Measurements from ENCODE around the gene RAB3GAP1. TPM values are rescaled to one million over a fixed set of nuclear protein-coding genes. Genes with fewer than 3 reads are reported as not detected.

RAB3GAP1 gene
- total and polyA plus RNA-seq, 2 donors from 2014 or later: 16.6 to 41.4 TPM

GRCh38 chr2:135010200-135010942 is 41.7 kb upstream of the RAB3GAP1 start:
- intact Hi-C loops (cut with DNase I): no loop called here
- no peak for TF ChIP-seq CTCF (IDR thresholded peaks at IDR 0.05; ENCODE audit: borderline replicate concordance, extremely low read depth, insufficient read depth)
- no peaks in the 10 kb centered on the region for H3K27me3 ChIP-seq (ENCODE audit: control insufficient read depth, insufficient read depth, low read length)
- no peaks in the 10 kb centered on the region for H3K9me3 ChIP-seq (ENCODE audit: control insufficient read depth in 2 of 3, insufficient read depth in 1 of 3, low read length in 3 of 3)
- H3K4me3 ChIP-seq (ENCODE audit: low read length in 3 of 3): no peak overlapping the region
- H3K36me3 ChIP-seq (ENCODE audit: control insufficient read depth in 2 of 3, insufficient read depth in 3 of 3, low read length in 3 of 3): no peaks in the 10 kb centered on the region
- no peak overlapping the region for H3K9ac ChIP-seq (ENCODE audit: low read length in 3 of 3)
- DNase-seq (no peak), FAIRE-seq (no peak)
- no peak overlapping the region for H3K27ac ChIP-seq (ENCODE audit: low read depth in 2 of 2, low read length in 2 of 2)
- no peaks in the 10 kb centered on the region for H3K4me1 ChIP-seq (ENCODE audit: control insufficient read depth in 2 of 3, insufficient read depth in 2 of 3, low read depth in 1 of 3, low read length in 3 of 3)

- DNase-seq: no peak
- intact Hi-C loops (cut with DNase I): no loop called here
Observed at GRCh38 chr2:135011633-135012032, 40.5 kb upstream of the RAB3GAP1 start.

GRCh38 chr2:135021618-135022017 is 30.5 kb upstream of the RAB3GAP1 start:
- H3K4me3 ChIP-seq (ENCODE audit: low read length in 3 of 3): no peak overlapping the region
- H3K9ac ChIP-seq (ENCODE audit: low read length in 3 of 3): no peak overlapping the region
- H3K27ac ChIP-seq (ENCODE audit: low read depth in 2 of 2, low read length in 2 of 2): no peak overlapping the region
- H3K36me3 ChIP-seq (ENCODE audit: control insufficient read depth in 2 of 3, insufficient read depth in 3 of 3, low read length in 3 of 3): no peaks in the 10 kb centered on the region
- H3K4me1 ChIP-seq (ENCODE audit: control insufficient read depth in 2 of 3, insufficient read depth in 2 of 3, low read depth in 1 of 3, low read length in 3 of 3): no peaks in the 10 kb centered on the region
- DNase-seq (no peak), FAIRE-seq (no peak)
- no peaks in the 10 kb centered on the region for H3K9me3 ChIP-seq (ENCODE audit: control insufficient read depth in 2 of 3, insufficient read depth in 1 of 3, low read length in 3 of 3)
- no peaks in the 10 kb centered on the region for H3K27me3 ChIP-seq (ENCODE audit: control insufficient read depth, insufficient read depth, low read length)
- TF ChIP-seq CTCF (IDR thresholded peaks at IDR 0.05; ENCODE audit: borderline replicate concordance, extremely low read depth, insufficient read depth): no peak
- intact Hi-C loops (cut with DNase I): no loop called here

More at GRCh38 chr2:135011633-135012032, 40.5 kb upstream of the RAB3GAP1 start:
- no peak for FAIRE-seq
- Histone ChIP-seq H3K4me1 (ENCODE audit: control insufficient read depth in 2 of 3, insufficient read depth in 2 of 3, low read depth in 1 of 3, low read length in 3 of 3) (no peaks in the 10 kb centered on the region), H3K27ac (ENCODE audit: low read depth in 2 of 2, low read length in 2 of 2) (no peak overlapping the region), H3K9me3 (ENCODE audit: control insufficient read depth in 2 of 3, insufficient read depth in 1 of 3, low read length in 3 of 3) (no peaks in the 10 kb centered on the region), H3K27me3 (ENCODE audit: control insufficient read depth, insufficient read depth, low read length) (no peaks in the 10 kb centered on the region), H3K36me3 (ENCODE audit: control insufficient read depth in 2 of 3, insufficient read depth in 3 of 3, low read length in 3 of 3) (no peaks in the 10 kb centered on the region), H3K9ac (ENCODE audit: low read length in 3 of 3) (no peak overlapping the region), H3K4me3 (ENCODE audit: low read length in 3 of 3) (no peak overlapping the region)
- TF ChIP-seq CTCF (IDR thresholded peaks at IDR 0.05; ENCODE audit: borderline replicate concordance, extremely low read depth, insufficient read depth): no peak
